ENCODE data around the gene MYH10.

MYH10 gene

GRCh38 chr17:8674344-8675305 is 44.1 kb upstream of the MYH10 start:
- H3K9ac ChIP-seq (ENCODE audit: low read depth, low read length) = no peak overlapping the region

GRCh38 chr17:8673612-8674011 is 43.1 kb upstream of the MYH10 start:
- ATAC-seq (ENCODE audit: insufficient read depth, low read depth) = no peak
- H3K36me3 ChIP-seq (ENCODE audit: insufficient read depth, low read length) = no peaks in the 10 kb centered on the region
- H3K4me1 ChIP-seq (ENCODE audit: insufficient read depth, low read length) = no peaks in the 10 kb centered on the region
- H4K20me1 ChIP-seq (ENCODE audit: insufficient read depth, low read length) = no peaks in the 10 kb centered on the region
- peaks cover 3% of the 10 kb centered on the region for H3K27me3 ChIP-seq (ENCODE audit: insufficient read depth, low read length, poor library complexity)
- no peak overlapping the region for H3K27ac ChIP-seq (ENCODE audit: low read length)
- DNase-seq = no peak
- no peak overlapping the region for H3K9ac ChIP-seq (ENCODE audit: low read depth, low read length)
- H2AFZ ChIP-seq (ENCODE audit: low read depth, low read length) = no peak overlapping the region
- no peaks in the 10 kb centered on the region for H3K79me2 ChIP-seq (ENCODE audit: insufficient read depth, low read length)
- H3K9me3 ChIP-seq (ENCODE audit: insufficient read depth, low read length, severe bottlenecking) = peaks cover 3% of the 10 kb centered on the region
- TF ChIP-seq EZH2 (IDR thresholded peaks at IDR 0.05; ENCODE audit: borderline replicate concordance, low read depth, low read length, severe bottlenecking) (no peak), CTCF (IDR thresholded peaks at IDR 0.05; ENCODE audit: borderline replicate concordance, extremely low read depth, low read length, poor library complexity, severe bottlenecking) (no peak)
- no peak overlapping the region for H3K4me3 ChIP-seq (ENCODE audit: low read depth in 1 of 2, low read length in 2 of 2)
- H3K4me2 ChIP-seq (ENCODE audit: insufficient read depth, low read length) = no peak overlapping the region

More at GRCh38 chr17:8674344-8675305, 44.1 kb upstream of the MYH10 start:
- no peak overlapping the region for H3K27ac ChIP-seq (ENCODE audit: low read length)
- no peak overlapping the region for H3K4me2 ChIP-seq (ENCODE audit: insufficient read depth, low read length)
- no peak overlapping the region for H3K4me3 ChIP-seq (ENCODE audit: low read depth in 1 of 2, low read length in 2 of 2)
- TF ChIP-seq CTCF (IDR thresholded peaks at IDR 0.05; ENCODE audit: borderline replicate concordance, extremely low read depth, low read length, poor library complexity, severe bottlenecking) = no peak
- no peak for TF ChIP-seq EZH2 (IDR thresholded peaks at IDR 0.05; ENCODE audit: borderline replicate concordance, low read depth, low read length, severe bottlenecking)
- no peak overlapping the region for H2AFZ ChIP-seq (ENCODE audit: low read depth, low read length)
- peaks cover 3% of the 10 kb centered on the region for H3K9me3 ChIP-seq (ENCODE audit: insufficient read depth, low read length, severe bottlenecking)
- H3K36me3 ChIP-seq (ENCODE audit: insufficient read depth, low read length) = no peaks in the 10 kb centered on the region
- no peaks in the 10 kb centered on the region for H3K4me1 ChIP-seq (ENCODE audit: insufficient read depth, low read length)
- no peaks in the 10 kb centered on the region for H4K20me1 ChIP-seq (ENCODE audit: insufficient read depth, low read length)
- peaks cover 3% of the 10 kb centered on the region for H3K27me3 ChIP-seq (ENCODE audit: insufficient read depth, low read length, poor library complexity)
- no peaks in the 10 kb centered on the region for H3K79me2 ChIP-seq (ENCODE audit: insufficient read depth, low read length)
- no peak for DNase-seq
- no peak for ATAC-seq (ENCODE audit: insufficient read depth, low read depth)

DNA sequence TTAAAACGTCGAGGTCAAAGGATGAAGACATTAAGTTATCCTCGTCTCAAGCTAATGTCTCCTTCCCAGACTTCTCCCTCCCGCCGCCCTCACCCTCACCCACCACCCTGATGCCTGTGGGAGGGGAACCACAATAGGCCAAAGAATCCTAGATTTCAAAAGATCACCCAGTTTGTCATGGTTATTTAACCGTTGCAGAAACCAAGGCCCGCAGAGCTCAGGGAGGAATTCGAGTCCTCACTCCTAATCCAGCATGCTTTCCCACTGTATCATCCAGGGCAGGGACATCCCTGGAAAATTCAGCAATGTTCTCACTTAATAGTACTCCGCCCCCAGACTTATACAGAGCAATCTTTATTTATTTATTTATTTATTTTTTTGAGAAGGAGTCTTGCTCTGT is 41.8 kb upstream of the MYH10 start:
- no peak overlapping the region for H3K4me3 ChIP-seq (ENCODE audit: low read depth in 1 of 2, low read length in 2 of 2)
- H3K27ac ChIP-seq (ENCODE audit: low read length) = no peak overlapping the region
- no peaks in the 10 kb centered on the region for H3K79me2 ChIP-seq (ENCODE audit: insufficient read depth, low read length)
- no peak overlapping the region for H3K4me2 ChIP-seq (ENCODE audit: insufficient read depth, low read length)
- no peaks in the 10 kb centered on the region for H3K4me1 ChIP-seq (ENCODE audit: insufficient read depth, low read length)
- H3K9me3 ChIP-seq (ENCODE audit: insufficient read depth, low read length, severe bottlenecking) = no peaks in the 10 kb centered on the region
- H2AFZ ChIP-seq (ENCODE audit: low read depth, low read length) = no peak overlapping the region
- DNase-seq (no peak), ATAC-seq (ENCODE audit: insufficient read depth, low read depth) (no peak)
- no peaks in the 10 kb centered on the region for H4K20me1 ChIP-seq (ENCODE audit: insufficient read depth, low read length)
- peaks cover 6% of the 10 kb centered on the region for H3K27me3 ChIP-seq (ENCODE audit: insufficient read depth, low read length, poor library complexity)
- no peak for TF ChIP-seq CTCF (IDR thresholded peaks at IDR 0.05; ENCODE audit: borderline replicate concordance, extremely low read depth, low read length, poor library complexity, severe bottlenecking)
- TF ChIP-seq EZH2 (IDR thresholded peaks at IDR 0.05; ENCODE audit: borderline replicate concordance, low read depth, low read length, severe bottlenecking) = no peak
- no peaks in the 10 kb centered on the region for H3K36me3 ChIP-seq (ENCODE audit: insufficient read depth, low read length)
- no peak overlapping the region for H3K9ac ChIP-seq (ENCODE audit: low read depth, low read length)

Data from DND-41 (cell line).